HEK293T (cell line): ENCODE results near the gene CTNNA2.

Experiments
- BHLHE40 ChIP-seq: fragments of 450-650 bp; IDR thresholded peaks from 2 replicates; pipeline ENCODE4 v1.6.1; 2016; ENCODE audit warnings: mild to moderate bottlenecking, moderate library complexity, borderline replicate concordance
- ELF4 ChIP-seq: fragments of 450-650 bp; IDR thresholded peaks from 2 replicates; pipeline ENCODE4 v1.6.1; 2017; ENCODE audit warnings: antibody characterized with exemption
- FOXM1 ChIP-seq: fragments of 450-650 bp; IDR thresholded peaks from 2 replicates; pipeline ENCODE4 v1.6.1; 2017; ENCODE audit warnings: mild to moderate bottlenecking, borderline replicate concordance
- HDGF ChIP-seq: fragments of 450-650 bp; IDR thresholded peaks from 2 replicates; pipeline ENCODE4 v1.6.1; 2017; ENCODE audit warnings: antibody characterized with exemption, borderline replicate concordance
- SP1 ChIP-seq: fragments of 450-650 bp; IDR thresholded peaks from 2 replicates; pipeline ENCODE4 v1.6.1; 2017

DNA sequence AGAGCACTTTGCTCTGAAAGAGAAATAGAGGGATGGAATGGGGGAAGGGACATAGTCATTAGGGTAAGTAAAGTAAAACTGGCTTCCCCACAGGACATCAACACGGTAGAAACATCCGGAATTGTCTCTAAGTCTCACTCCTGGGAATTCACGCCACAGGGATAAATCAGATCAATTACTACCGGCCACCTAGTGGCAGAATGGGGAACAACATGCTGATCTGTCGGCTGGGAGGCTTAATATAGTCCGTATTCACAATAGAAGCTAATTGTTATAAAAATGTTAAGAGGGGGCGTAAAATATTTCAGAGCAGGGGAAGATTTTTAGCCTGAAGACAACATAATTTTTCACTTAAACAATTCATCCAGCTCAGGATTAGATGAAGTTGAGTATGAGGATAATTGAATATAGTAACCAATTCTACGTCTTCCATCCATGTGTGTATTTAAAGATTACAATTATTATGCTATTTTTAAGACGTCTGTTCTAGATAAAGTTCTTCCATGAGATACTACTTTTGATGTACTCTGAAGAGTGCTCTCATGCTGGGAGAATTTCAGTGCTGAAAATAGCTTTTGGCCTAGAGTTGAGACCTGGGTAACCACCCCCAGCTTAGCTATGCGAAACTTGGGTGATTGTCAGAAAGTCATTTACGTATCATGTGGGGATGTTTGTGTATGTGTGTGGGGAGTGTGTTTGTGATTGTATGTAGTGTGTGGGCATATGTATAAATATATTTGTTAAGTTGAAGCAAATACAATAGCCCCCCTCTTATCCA is 726.0 kb downstream of the CTNNA2 start:
- no peak for TF ChIP-seq BHLHE40
- TF ChIP-seq HDGF: no peak
- no peak for TF ChIP-seq SP1
- no peak for TF ChIP-seq FOXM1
- TF ChIP-seq ELF4: no peak
